ENCODE data around the gene RPP30. TPM values are rescaled to one million over a fixed set of nuclear protein-coding genes. Genes with fewer than 3 reads are reported as not detected.

RPP30 gene
- total and polyA plus RNA-seq, 2 experiments from 2014 or later: 89.7 to 142 TPM

- Mint-ChIP-seq H3K36me3 (ENCODE audit: low read depth) (peaks cover 36% of the 10 kb centered on the region), H3K4me3 (peak overlapping the region; percentile 94), H3K4me1 (peaks cover 31% of the 10 kb centered on the region), H3K27ac (no peak overlapping the region), H3K9me3 (peaks cover 27% of the 10 kb centered on the region), H3K27me3 (ENCODE audit: insufficient read depth, low read depth, poor library complexity) (peaks cover 23% of the 10 kb centered on the region)
- Histone ChIP-seq H3K79me2 (replicated peaks; ENCODE audit: insufficient read depth) (peaks cover 73% of the 10 kb centered on the region), H3K36me3 (ENCODE audit: insufficient read depth) (peaks cover 7% of the 10 kb centered on the region; the same call in 1 of the 2 replicates), H3K4me2 (peak overlapping the region; percentile 89), H3K4me1 (ENCODE audit: insufficient read depth) (peaks cover 19% of the 10 kb centered on the region), H3K27ac (ENCODE audit: low read depth) (no peak overlapping the region), H2AFZ (no peak overlapping the region), H4K20me1 (replicated peaks; ENCODE audit: insufficient read depth) (no peaks in the 10 kb centered on the region), H3K27me3 (ENCODE audit: insufficient read depth) (peaks cover 37% of the 10 kb centered on the region), H3F3A (replicated peaks; ENCODE audit: low read depth) (0 out of 2 replicates have a peak, but pooled peaks cover 8% of the 10 kb centered on the region), H3K4me3 (peak overlapping the region; percentile 74), H3K9me2 (ENCODE audit: insufficient read depth) (no peaks in the 10 kb centered on the region)
- DNase-seq (ENCODE audit: low spot score) (no peak), ATAC-seq (no peak)
- TF ChIP-seq ZNF462 (CRISPR knock-in tag; IDR thresholded peaks at IDR 0.05) (no peak), POLR2AphosphoS5 (IDR thresholded peaks at IDR 0.05; ENCODE audit: low read depth) (no peak), ZNF331 (CRISPR knock-in tag; IDR thresholded peaks at IDR 0.05; ENCODE audit: low read depth) (no peak), EZH2 (IDR thresholded peaks at IDR 0.05; ENCODE audit: low read depth, unreplicated experiment) (no peak), NANOG (IDR thresholded peaks at IDR 0.05; ENCODE audit: borderline replicate concordance) (no peak), JUNB (IDR thresholded peaks at IDR 0.05; ENCODE audit: unreplicated experiment) (no peak), CREB1 (CRISPR knock-in tag; IDR thresholded peaks at IDR 0.05; ENCODE audit: low read depth) (no peak), ZNF114 (CRISPR knock-in tag; IDR thresholded peaks at IDR 0.05) (no peak), ETS1 (IDR thresholded peaks at IDR 0.05) (no peak), CTCF (conservative IDR thresholded peaks at IDR 0.05; ENCODE audit: low read depth in 2 of 2) (no peak), STAT1 (IDR thresholded peaks at IDR 0.05; ENCODE audit: unreplicated experiment) (no peak), EZH2phosphoT487 (IDR thresholded peaks at IDR 0.05; ENCODE audit: unreplicated experiment) (no peak), REST (IDR thresholded peaks at IDR 0.05; ENCODE audit: unreplicated experiment) (no peak)
Measured at GRCh38 chr10:90855126-90855525, 16.6 kb upstream of the RPP30 start.

All from GM23338 (cell line).